ENCODE measurements around the gene ATF7IP.
"Not testable (repeated sequence)": the region's sequence is repeated elsewhere in the genome, so short reads cannot be mapped to it uniquely, and the experiment has no call there.

ATF7IP gene

GRCh38 chr12:14365294-14366208 is at the start of gene ATF7IP:
TSS of gene ATF7IP (plus strand) at chr12:14365682. CDS start at chr12:14423916, 58,234 bp downstream.
- H3K4me3 ChIP-seq (ENCODE audit: low read depth, low read length), result peak within 1 kb of the TSS; percentile 75
- no peak for TF ChIP-seq CTCF (IDR thresholded peaks at IDR 0.05; ENCODE audit: low read depth, low read length)

- TF ChIP-seq CTCF (IDR thresholded peaks at IDR 0.05; ENCODE audit: low read depth, low read length), result no peak
Measured at GRCh38 chr12:14317362-14318146, 47.9 kb upstream of the ATF7IP start.

GRCh38 chr12:14319704-14320427 is 45.6 kb upstream of the ATF7IP start:
- H3K4me3 ChIP-seq (ENCODE audit: low read depth, low read length), result not testable (repeated sequence)

More at GRCh38 chr12:14317362-14318146, 47.9 kb upstream of the ATF7IP start:
- no peak overlapping the region for H3K4me3 ChIP-seq (ENCODE audit: low read depth, low read length)

- no peak for TF ChIP-seq CTCF (IDR thresholded peaks at IDR 0.05; ENCODE audit: low read depth, low read length)
- no peak overlapping the region for H3K4me3 ChIP-seq (ENCODE audit: low read depth, low read length)
Measured at GRCh38 chr12:14322403-14322802, 43.1 kb upstream of the ATF7IP start.

- TF ChIP-seq CTCF (IDR thresholded peaks at IDR 0.05; ENCODE audit: low read depth, low read length), result no peak
- no peak overlapping the region for H3K4me3 ChIP-seq (ENCODE audit: low read depth, low read length)
Measured at GRCh38 chr12:14325716-14326343, 39.7 kb upstream of the ATF7IP start.

- no peak for TF ChIP-seq CTCF (IDR thresholded peaks at IDR 0.05; ENCODE audit: low read depth, low read length)
- no peak overlapping the region for H3K4me3 ChIP-seq (ENCODE audit: low read depth, low read length)
Measured at GRCh38 chr12:14326699-14327098, 38.8 kb upstream of the ATF7IP start.

GRCh38 chr12:14327711-14328110 is 37.8 kb upstream of the ATF7IP start:
- no peak overlapping the region for H3K4me3 ChIP-seq (ENCODE audit: low read depth, low read length)
- TF ChIP-seq CTCF (IDR thresholded peaks at IDR 0.05; ENCODE audit: low read depth, low read length), result no peak
